GM18526 (cell line): Measurements from ENCODE around the gene HLA-F.
A peak's percentile ranks its signal among the peaks of the same experiment; 100 is the strongest.

ENCODE experiments used
- POLR2A ChIP-seq: IDR thresholded peaks from 3 replicates; pipeline ENCODE4 v1.6.1; 2011; ENCODE audit not compliant: insufficient read length; ENCODE audit errors: extremely low read depth

Gene HLA-F

GRCh38 chr6:29746846-29747687, 23.8 kb downstream of the HLA-F start:
- no peak for TF ChIP-seq POLR2A

DNA sequence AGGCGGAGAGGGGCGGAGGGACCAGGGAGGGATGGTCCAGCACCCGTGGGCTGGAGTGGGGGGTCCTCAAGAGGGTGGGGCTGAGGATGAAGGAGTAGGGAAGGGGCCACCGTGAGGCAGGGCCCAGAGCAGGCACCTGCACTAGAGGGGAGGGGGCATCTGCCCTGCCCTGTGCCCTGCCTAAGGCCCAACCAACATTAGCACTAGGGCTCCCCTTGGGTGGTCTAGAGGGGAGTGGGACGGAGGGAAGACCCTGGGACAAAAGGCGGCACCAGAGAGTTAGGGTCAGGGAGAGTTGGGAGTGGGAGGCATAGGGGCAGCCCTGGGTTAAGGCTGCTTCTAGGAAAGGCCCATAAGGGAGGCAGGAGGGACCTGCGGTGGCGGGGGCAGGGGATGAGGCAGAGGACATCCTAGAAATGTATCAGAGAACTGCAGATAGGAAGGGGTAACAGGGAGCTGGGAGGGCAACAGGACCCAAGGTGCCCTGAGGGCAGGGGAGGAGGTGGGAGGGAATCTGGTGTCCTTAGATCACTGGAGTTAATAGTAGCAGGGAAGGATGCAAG, 24.5 kb downstream of the HLA-F start:
- TF ChIP-seq POLR2A = no peak

DNA sequence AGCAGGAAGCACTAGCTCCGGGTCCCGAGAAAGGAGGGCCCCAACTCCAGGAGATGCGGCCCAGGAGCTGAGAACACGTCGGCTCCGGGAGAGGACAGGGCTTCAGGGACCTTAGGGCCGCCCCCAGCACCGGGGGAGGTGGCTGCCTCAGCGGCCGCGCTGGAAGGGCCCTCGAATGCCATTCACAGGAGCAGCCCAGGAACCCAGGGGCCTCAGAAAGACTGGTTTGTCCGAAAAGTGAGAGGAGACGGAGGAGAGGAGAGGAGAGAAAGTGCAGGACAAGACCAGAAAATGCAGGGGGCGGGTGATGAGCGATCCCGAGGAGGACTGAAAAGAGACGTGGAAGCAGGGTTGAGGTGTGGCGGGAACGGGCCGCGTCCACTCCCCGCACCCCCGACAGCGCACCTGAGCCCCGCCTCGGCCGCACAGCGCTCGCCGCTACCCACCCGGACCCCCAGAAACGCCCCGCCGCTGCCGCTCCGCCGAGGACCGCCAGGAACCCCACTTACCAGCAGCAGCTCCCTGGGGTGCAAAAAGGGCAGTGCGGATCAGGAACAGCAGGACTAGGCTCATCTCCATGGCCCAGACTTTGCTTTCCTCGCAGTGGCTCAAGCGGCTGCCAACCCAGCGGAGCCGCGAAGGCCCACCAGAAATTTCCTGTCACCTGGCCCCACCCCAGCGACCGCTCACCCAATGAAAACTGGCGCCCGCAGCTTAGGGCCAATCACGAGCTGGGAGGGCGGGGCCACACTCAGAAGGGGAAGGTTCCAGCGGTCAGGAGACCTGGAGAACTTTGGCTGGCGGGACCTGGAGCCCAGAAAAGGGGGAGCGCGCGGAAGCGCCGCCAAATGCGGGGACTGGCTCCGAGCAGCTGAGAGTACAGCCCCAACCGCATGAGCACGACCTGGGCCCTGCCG, 25.4 kb downstream of the HLA-F start:
- TF ChIP-seq POLR2A = peak; percentile 41

DNA sequence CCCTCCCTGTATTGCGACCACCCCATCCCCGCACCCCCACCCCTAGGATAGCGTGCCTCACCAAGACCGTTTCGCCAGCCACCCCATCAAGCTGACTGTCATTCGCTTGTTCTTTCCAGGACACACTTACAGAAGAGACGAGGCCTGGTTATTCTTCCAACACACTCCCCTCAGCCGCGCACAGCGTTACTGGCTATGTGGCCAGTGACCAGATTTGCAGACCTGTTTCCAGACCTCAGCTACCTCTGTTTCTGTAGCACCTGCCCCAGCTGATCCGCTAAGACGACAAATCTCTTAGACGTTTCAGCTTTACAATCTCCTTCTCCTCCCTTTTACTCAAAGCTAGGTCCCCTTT, 26.1 kb downstream of the HLA-F start:
- TF ChIP-seq POLR2A = no peak

GRCh38 chr6:29749668-29750067, 26.4 kb downstream of the HLA-F start:
- TF ChIP-seq POLR2A = no peak

DNA sequence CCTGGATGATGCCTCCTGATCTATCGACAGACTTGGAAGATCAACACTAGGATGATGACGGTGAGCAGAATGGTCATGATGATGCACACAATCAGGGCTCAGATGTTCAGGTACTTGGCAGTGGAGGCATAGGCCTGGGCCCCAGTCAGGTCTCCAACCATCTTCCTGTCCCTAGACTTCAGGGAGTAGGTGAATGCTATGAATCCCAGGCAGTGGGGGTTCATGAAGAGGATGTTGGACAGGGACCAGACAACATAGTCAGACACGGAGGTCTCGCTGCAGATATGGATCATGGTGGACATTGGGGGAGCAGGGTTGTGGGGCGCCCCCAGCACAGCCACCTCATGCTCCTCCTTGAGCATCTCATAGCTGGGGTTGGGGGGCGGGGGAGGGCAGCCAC, 27.5 kb downstream of the HLA-F start:
- no peak for TF ChIP-seq POLR2A

GRCh38 chr6:29751480-29751879, 28.2 kb downstream of the HLA-F start:
- TF ChIP-seq POLR2A = no peak

DNA sequence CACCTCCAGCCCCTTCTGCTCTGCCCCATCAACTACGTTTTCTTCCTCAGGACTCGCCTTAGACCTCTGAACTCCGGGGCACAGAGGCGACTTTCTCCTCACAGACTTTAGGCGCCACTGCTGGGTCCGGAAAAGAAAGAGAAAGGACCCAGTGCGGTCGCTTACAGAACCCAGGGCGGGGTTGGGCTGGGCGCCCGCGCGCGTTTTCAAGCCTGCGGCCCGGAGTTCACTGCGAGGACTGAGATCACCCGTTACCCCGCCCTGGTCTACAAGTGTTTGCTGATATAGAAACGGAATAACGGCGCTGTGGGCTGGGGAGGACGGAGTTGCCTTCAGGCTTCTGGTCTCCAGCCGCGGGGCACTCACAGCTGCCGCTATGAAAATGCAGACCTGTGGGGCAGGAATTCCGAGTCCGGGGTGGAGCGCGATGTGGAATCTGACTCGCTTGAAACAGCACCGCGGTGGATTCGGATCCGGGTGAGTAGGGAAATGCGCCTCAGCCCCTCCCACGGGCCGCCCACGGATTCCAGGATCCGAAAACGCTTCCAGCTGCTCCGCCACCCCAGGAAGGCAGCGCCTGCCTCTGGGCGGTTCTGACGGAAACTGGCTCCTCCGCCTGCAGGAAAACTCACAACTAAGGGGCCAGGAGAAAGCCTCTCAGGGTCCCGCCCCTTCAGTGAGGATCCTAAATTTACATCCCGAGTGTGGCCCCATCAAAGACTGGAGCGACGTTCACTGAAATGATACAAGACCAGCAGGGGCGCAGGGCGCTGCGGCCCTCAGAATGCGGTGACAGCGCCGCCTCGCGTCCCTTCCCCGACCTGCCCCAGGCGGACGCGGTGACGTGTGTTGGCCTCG, 29.4 kb downstream of the HLA-F start:
- no peak for TF ChIP-seq POLR2A

DNA sequence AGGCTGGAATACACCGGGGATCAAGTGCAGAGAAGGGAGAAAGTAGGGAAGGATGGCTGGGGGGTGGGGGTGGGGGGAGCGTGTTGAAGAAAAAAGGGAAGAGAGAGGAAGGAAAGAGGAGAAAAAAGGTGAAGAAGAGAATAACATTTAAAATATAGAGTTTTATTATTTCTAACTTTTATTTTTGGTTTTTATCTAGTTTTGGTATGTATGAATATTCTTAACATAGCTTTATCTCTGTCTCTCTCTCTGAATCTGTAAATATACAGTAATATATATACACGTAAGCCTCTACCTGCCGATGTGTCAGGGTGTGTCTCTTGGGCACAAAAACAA, 30.0 kb downstream of the HLA-F start:
- no peak for TF ChIP-seq POLR2A

GRCh38 chr6:29755295-29755871, 32.1 kb downstream of the HLA-F start:
- TF ChIP-seq POLR2A = no peak

GRCh38 chr6:29757282-29757681, 34.0 kb downstream of the HLA-F start:
- TF ChIP-seq POLR2A = no peak

- no peak for TF ChIP-seq POLR2A
These were observed 34.6 kb downstream of the HLA-F start for GRCh38 chr6:29757701-29758293.

- TF ChIP-seq POLR2A = no peak
These were observed 35.5 kb downstream of the HLA-F start for GRCh38 chr6:29758761-29759160.

GRCh38 chr6:29759457-29759856, 36.2 kb downstream of the HLA-F start:
- TF ChIP-seq POLR2A = no peak
